NCI-H446 treated with DMSO at 0.1 percent for 48 hours (cell line): Measurements from ENCODE around the gene BUB3.

Source experiments
- DNase-seq: peaks from one replicate; lab custom pipeline; 2025; lab: John Stamatoyannopoulos, UW

BUB3 gene

GRCh38 chr10:123154092-123154710 lies at the start of gene BUB3:
Gene BUB3 (plus strand): TSS chr10:123154402. CDS start chr10:123154918, 516 bp downstream.
- peak; percentile 95 for DNase-seq

- no peak for DNase-seq
These were observed 44.7 kb upstream of the BUB3 start for GRCh38 chr10:123109466-123109865.

GRCh38 chr10:123117644-123118417 lies 36.4 kb upstream of the BUB3 start:
- no peak for DNase-seq

GRCh38 chr10:123119081-123119480 lies 35.1 kb upstream of the BUB3 start:
- no peak for DNase-seq

GRCh38 chr10:123126246-123126645 lies 28.0 kb upstream of the BUB3 start:
- DNase-seq = no peak

GRCh38 chr10:123129618-123130271 lies 24.5 kb upstream of the BUB3 start:
- DNase-seq = no peak

- DNase-seq = peak; percentile 8
These were observed 21.4 kb upstream of the BUB3 start for GRCh38 chr10:123132576-123133477.

- no peak for DNase-seq
These were observed 20.5 kb upstream of the BUB3 start for GRCh38 chr10:123133541-123134342.

GRCh38 chr10:123134343-123134914 lies 19.8 kb upstream of the BUB3 start:
- DNase-seq = no peak

GRCh38 chr10:123134915-123135414 lies 19.2 kb upstream of the BUB3 start:
- no peak for DNase-seq

- DNase-seq = no peak
These were observed 18.6 kb upstream of the BUB3 start, which contains the start of gene HMX3 for GRCh38 chr10:123135415-123136141. Gene HMX3 (plus strand): TSS chr10:123135970. CDS start chr10:123136051, 81 bp downstream.

- no peak for DNase-seq
These were observed 17.9 kb upstream of the BUB3 start for GRCh38 chr10:123136221-123136805.

- no peak for DNase-seq
These were observed 17.2 kb upstream of the BUB3 start for GRCh38 chr10:123136806-123137642.

GRCh38 chr10:123139165-123139520 lies 15.1 kb upstream of the BUB3 start:
- DNase-seq = no peak

GRCh38 chr10:123139521-123140163 lies 14.6 kb upstream of the BUB3 start:
- no peak for DNase-seq

- no peak for DNase-seq
These were observed 13.8 kb upstream of the BUB3 start for GRCh38 chr10:123140164-123140982.

- DNase-seq = no peak
These were observed 13.2 kb upstream of the BUB3 start for GRCh38 chr10:123140983-123141390.
